Upper lobe of left lung (tissue), 4 donors: Measurements from ENCODE around the gene QPRT.
"Not testable (repeated sequence)": the region's sequence is repeated elsewhere in the genome, so short reads cannot be mapped to it uniquely, and the experiment has no call there.

Source experiments
- CTCF ChIP-seq, 6 experiments: fragments of 450-650 bp in 4 of 6; fragments of 200-600 bp in 2 of 6; sonication (generic) in 2 of 6; IDR thresholded peaks; one replicate each; pipeline ENCODE4 v1.5.1; 2016 to 2019; ENCODE audit warnings: antibody characterized with exemption in 6 of 6
- EP300 ChIP-seq, 4 donors: sonication (generic); formaldehyde crosslinking; IDR thresholded peaks; one replicate each; pipeline ENCODE4 v1.5.1; 2017; ENCODE audit warnings: antibody characterized with exemption in 4 of 4, control low read depth in 2 of 4

GRCh38 chr16:29689490-29690351 lies 10.7 kb downstream of the QPRT start:
- not testable (repeated sequence) for TF ChIP-seq CTCF, EP300 (IDR thresholded peaks at IDR 0.05)
